Kidney epithelial cell (primary cell): Measurements from ENCODE around the gene NBAS. TPM values are rescaled to one million over a fixed set of nuclear protein-coding genes. Genes with fewer than 3 reads are reported as not detected.

Experiments
- DNase-seq: peaks from one replicate; pipeline ENCODE4 v3.0.0-alpha.2; 2010; ENCODE audit warnings: low read depth
- H3K27me3 ChIP-seq: 2 replicates; pipeline ENCODE4 v1.6.0; 2011; ENCODE audit warnings: low read length; ENCODE audit not compliant: control insufficient read depth, insufficient read depth
- H3K36me3 ChIP-seq: 2 replicates; pipeline ENCODE4 v1.5.1; 2011; ENCODE audit warnings: low read length; ENCODE audit not compliant: control insufficient read depth, insufficient read depth
- H3K4me3 ChIP-seq: 2 replicates; pipeline ENCODE4 v1.5.1; 2011; ENCODE audit warnings: low read depth, mild to moderate bottlenecking, control low read depth, low read length
- total RNA-seq: library from RNA; depleted of rRNA; stranded (reverse); fragments of >200 nt; gene quantifications from 2 replicates; pipeline ENCODE4 v1.2.3, GENCODE V29; 2015
- TF ChIP-seq, protein P1 (sequence below): IDR thresholded peaks from 2 replicates; pipeline ENCODE4 v1.5.1; 2011; ENCODE audit warnings: mild to moderate bottlenecking, moderate library complexity, low read length, control low read depth, inconsistent platforms; ENCODE audit not compliant: insufficient read depth, poor library complexity, severe bottlenecking

Gene NBAS
- total RNA-seq, 1 donor from 2014 or later, result 67.0 TPM

DNA sequence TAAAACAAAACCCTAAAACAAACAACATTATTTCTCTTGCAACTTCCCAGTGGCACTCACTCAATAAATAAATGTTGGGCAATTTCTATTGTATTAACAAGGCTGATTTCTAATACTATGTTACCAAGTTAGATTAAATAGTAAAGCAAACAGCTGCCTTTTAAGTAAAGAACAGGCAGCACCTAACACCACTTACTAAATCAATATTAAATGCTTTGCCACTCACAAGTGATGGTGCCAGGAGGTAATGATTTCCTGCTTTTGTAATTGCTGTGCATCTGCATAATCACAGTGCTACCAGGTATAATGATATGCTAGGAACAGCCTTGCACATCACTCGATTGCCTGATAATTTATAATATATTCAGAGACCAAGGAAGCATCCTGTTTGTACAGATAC lies 276.5 kb downstream of the NBAS start:
- no peaks in the 10 kb centered on the region for H3K27me3 ChIP-seq
- H3K4me3 ChIP-seq, result no peak overlapping the region
- TF ChIP-seq, protein P1, sequence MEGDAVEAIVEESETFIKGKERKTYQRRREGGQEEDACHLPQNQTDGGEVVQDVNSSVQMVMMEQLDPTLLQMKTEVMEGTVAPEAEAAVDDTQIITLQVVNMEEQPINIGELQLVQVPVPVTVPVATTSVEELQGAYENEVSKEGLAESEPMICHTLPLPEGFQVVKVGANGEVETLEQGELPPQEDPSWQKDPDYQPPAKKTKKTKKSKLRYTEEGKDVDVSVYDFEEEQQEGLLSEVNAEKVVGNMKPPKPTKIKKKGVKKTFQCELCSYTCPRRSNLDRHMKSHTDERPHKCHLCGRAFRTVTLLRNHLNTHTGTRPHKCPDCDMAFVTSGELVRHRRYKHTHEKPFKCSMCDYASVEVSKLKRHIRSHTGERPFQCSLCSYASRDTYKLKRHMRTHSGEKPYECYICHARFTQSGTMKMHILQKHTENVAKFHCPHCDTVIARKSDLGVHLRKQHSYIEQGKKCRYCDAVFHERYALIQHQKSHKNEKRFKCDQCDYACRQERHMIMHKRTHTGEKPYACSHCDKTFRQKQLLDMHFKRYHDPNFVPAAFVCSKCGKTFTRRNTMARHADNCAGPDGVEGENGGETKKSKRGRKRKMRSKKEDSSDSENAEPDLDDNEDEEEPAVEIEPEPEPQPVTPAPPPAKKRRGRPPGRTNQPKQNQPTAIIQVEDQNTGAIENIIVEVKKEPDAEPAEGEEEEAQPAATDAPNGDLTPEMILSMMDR, result no peak
- no peaks in the 10 kb centered on the region for H3K36me3 ChIP-seq
- DNase-seq, result no peak

DNA sequence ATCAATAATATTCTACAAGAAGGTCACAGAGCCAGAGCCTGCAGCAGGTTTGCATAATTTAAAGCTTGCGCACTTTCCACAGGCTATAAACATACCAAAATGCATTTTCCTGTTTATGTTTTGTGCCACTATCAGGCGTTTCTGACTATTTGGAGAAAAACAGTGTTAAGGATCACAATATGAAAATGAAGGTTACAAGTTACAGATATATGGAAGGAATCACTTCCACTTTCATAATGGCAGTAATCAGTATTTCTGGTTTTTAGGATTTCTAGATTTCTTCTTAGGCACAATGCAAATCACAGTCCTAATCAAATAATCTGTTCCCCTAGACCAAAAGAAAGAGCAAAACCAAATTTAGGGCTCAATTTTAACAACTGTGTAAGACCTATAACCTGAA lies 279.5 kb downstream of the NBAS start:
- DNase-seq, result no peak
- no peaks in the 10 kb centered on the region for H3K27me3 ChIP-seq

DNA sequence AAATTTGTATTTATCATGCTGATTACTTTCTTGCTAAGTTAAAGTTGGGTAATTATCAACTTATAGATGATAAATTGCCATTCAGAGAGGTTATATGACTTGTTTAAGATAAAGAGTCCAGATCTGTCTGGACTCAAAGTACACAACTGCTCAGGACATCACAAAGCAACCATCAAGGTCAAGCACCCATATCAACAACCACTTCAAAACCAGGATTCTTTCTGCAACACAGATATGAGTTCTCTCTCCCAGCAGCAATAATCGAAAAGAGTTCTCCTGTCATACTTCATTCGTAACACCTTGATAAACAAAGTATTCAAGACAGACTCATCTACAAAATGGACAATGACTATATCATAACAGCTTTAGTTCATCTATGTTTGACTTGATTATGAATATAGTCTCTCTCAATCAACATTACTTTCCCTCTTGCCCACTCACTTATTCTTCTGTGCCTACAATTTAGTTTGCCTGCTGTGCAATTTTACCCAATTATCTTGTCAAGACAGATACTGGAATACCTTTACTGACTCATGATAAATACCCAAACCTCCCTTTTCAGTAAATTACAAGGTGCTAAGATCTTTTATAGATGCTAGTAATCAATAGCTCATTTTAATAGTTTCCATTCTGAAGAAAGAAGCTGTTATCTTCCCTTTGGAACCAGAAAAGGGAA lies 281.8 kb downstream of the NBAS start:
- Histone ChIP-seq H3K4me3 (no peak overlapping the region), H3K27me3 (no peaks in the 10 kb centered on the region), H3K36me3 (peaks cover 1% of the 10 kb centered on the region)
- no peak for DNase-seq
- TF ChIP-seq, protein P1, result no peak

More for the DNA sequence above, 279.5 kb downstream of the NBAS start:
- TF ChIP-seq, protein P1, result no peak
- no peak overlapping the region for H3K4me3 ChIP-seq
- H3K36me3 ChIP-seq, result no peaks in the 10 kb centered on the region

DNA sequence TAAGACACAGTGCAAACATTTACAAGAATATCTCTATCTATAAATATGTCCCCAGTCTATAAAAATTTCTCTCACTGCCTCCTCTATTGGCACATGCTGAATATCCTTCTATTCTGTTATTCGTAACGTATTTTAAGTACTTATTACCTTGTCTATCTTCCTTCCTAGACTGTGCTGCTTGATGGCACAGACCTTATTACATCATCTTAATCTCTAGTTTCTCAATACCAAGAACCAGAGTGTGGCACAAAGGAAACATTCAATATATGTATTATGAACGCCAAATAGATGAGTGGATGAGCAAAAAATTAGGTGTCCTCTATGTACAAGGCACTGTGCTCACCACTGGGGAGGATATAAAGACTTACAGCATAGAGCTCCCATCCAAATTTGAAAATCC lies 282.8 kb downstream of the NBAS start:
- Histone ChIP-seq H3K27me3 (no peaks in the 10 kb centered on the region), H3K4me3 (no peak overlapping the region), H3K36me3 (peaks cover 1% of the 10 kb centered on the region)
- DNase-seq, result no peak
- TF ChIP-seq, protein P1, result no peak

DNA sequence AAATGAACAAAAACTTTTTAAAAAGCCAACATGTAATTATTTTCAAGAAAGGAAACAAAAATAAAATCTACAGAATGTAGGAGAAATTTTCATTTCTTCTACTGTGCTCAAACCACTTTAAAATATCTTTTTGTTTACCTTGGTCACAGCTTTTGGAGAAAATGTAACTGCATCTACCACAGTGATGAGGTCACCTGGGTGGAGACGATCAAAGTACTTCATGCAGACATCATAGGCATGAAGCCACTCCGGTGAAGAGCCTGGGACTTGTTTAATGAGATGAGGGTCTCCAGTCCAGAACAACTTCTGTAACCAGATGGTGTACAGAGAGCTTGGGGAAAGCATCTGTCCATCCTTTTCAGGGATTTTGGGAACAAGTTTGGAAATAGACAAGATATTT lies 285.8 kb downstream of the NBAS start:
- TF ChIP-seq, protein P1, result no peak

DNA sequence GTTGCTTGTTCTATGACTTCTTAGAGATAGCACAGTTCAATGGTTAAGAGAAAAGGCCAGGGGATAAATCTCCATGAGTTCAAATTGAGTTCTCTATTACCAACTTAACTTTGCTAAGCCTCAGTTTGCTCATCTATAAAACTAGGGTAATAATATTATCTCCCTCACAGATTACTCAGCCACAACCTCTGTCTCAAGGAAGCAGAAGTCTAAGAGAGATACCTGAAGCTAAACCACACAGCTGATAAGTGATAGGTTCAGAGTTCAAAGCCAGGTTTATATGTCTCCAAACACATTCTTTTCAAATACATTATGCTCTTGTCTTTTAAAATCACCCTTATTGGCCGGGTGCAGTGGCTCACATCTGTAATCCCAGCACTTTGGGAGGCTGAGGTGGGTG lies 287.7 kb downstream of the NBAS start:
- no peak for DNase-seq
- Histone ChIP-seq H3K4me3 (no peak overlapping the region), H3K36me3 (peaks cover 1% of the 10 kb centered on the region), H3K27me3 (no peaks in the 10 kb centered on the region)
- TF ChIP-seq, protein P1, result no peak

More for the DNA sequence above, 285.8 kb downstream of the NBAS start:
- no peaks in the 10 kb centered on the region for H3K27me3 ChIP-seq
- peaks cover 1% of the 10 kb centered on the region for H3K36me3 ChIP-seq
- no peak overlapping the region for H3K4me3 ChIP-seq
- DNase-seq, result no peak
